Heart left ventricle (tissue), 13 donors: Measurements from ENCODE around the gene SDC4.

Experiments used
- POLR2A ChIP-seq, 2 donors: fragments of 450-650 bp; IDR thresholded peaks; one replicate each; pipeline ENCODE4 v1.6.1; 2017; ENCODE audit warnings: antibody characterized with exemption in 2 of 2, mild to moderate bottlenecking in 2 of 2, moderate library complexity in 2 of 2
- TF ChIP-seq, protein P1 (sequence below), 12 donors: fragments of 200-600 bp; sonication (generic) in 4 of 12; IDR thresholded peaks; one replicate each; pipeline versions ENCODE4 v1.5.0 to v1.8.0; 2018 to 2022; ENCODE audit warnings: antibody characterized with exemption in 12 of 12, mild to moderate bottlenecking in 5 of 12
- donor health status: ischemic (EF 13 %, LVEDD 7.1; RV severe dilation, severe dysfunction).
- donor health status: DM: no; HTN: yes; CAD: no.
- donor health status: DM: no; HTN: no; CAD: no.
- donor health status: ischemic (EF 25% LVEDD 6.9; RV normal size, moderate dysfunction).
- donor health status: ischemic (EF 25% LVEDD 5.7; RV mildly dilated, moderate dysfunction).
- donor health status: ischemic (EF 35%, LVEDD 5.7; RV mildly dilated, moderate dysfunction).
- donor health status: nonischemic (EF 11% LVEDD 7.7; RV severe dilation, severe dysfunction).
- donor health status: DM: yes; HTN: yes; CAD: no.
- donor health status: PGD.
- donor health status: ischemic (EF 29% LVEDD 5.4; RV normal size, mild dysfunction).
- donor health status: nonischemic (EF 23%, LVEDD 6.1; RV moderate dilation, normal function).

DNA sequence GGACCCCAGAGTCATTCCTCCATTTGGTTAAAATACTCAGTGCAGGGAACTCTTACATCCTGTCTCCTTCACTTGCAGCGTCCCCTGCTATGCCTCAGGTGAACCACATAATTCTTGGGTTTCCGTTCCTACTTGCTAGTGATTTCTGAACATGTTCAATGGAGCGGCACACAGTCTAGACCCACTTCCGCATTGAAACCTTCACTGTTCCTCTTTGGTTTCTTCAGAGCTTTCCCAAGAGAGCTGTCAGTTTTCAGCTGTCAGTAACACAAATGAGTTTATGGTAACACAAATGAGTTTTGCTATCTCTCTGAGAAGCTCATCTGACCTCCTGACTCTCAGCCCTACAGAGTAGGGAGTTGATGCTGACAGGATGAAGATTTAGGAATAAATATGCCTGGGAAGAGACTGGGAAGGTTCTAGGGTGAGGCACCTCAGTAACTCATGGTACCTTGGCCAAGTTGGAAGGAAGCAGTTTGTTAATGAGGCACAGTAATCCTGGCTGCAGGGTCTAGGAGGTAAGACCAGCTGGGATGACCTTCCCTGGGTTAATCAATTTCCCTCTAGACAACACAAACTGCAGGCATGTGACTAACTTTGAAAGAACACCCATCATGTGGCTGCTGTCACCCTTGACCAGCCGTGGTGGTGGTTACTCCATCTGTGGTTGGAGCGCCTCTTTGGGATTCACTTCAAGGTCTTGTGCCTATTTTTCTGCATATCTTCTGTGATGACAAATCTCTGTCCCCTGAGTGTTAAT is 20.2 kb upstream of the SDC4 start:
- TF ChIP-seq, protein P1, sequence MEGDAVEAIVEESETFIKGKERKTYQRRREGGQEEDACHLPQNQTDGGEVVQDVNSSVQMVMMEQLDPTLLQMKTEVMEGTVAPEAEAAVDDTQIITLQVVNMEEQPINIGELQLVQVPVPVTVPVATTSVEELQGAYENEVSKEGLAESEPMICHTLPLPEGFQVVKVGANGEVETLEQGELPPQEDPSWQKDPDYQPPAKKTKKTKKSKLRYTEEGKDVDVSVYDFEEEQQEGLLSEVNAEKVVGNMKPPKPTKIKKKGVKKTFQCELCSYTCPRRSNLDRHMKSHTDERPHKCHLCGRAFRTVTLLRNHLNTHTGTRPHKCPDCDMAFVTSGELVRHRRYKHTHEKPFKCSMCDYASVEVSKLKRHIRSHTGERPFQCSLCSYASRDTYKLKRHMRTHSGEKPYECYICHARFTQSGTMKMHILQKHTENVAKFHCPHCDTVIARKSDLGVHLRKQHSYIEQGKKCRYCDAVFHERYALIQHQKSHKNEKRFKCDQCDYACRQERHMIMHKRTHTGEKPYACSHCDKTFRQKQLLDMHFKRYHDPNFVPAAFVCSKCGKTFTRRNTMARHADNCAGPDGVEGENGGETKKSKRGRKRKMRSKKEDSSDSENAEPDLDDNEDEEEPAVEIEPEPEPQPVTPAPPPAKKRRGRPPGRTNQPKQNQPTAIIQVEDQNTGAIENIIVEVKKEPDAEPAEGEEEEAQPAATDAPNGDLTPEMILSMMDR (IDR thresholded peaks at IDR 0.05), result no peak
- no peak for TF ChIP-seq POLR2A (IDR thresholded peaks at IDR 0.05)
